Heart left ventricle (tissue), 13 donors: ENCODE results near the gene NFATC2.

ENCODE experiments used
- CTCF ChIP-seq, 12 donors: fragments of 200-600 bp; sonication (generic) in 4 of 12; IDR thresholded peaks; one replicate each; pipeline versions ENCODE4 v1.5.0 to v1.8.0; 2018 to 2022; ENCODE audit warnings: antibody characterized with exemption in 12 of 12, mild to moderate bottlenecking in 5 of 12
- POLR2A ChIP-seq, 2 donors: fragments of 450-650 bp; IDR thresholded peaks; one replicate each; pipeline ENCODE4 v1.6.1; 2017; ENCODE audit warnings: antibody characterized with exemption in 2 of 2, mild to moderate bottlenecking in 2 of 2, moderate library complexity in 2 of 2
- donor health status: ischemic (EF 13 %, LVEDD 7.1; RV severe dilation, severe dysfunction).
- donor health status: DM: no; HTN: yes; CAD: no.
- donor health status: DM: no; HTN: no; CAD: no.
- donor health status: ischemic (EF 25% LVEDD 6.9; RV normal size, moderate dysfunction).
- donor health status: ischemic (EF 25% LVEDD 5.7; RV mildly dilated, moderate dysfunction).
- donor health status: ischemic (EF 35%, LVEDD 5.7; RV mildly dilated, moderate dysfunction).
- donor health status: nonischemic (EF 11% LVEDD 7.7; RV severe dilation, severe dysfunction).
- donor health status: DM: yes; HTN: yes; CAD: no.
- donor health status: PGD.
- donor health status: ischemic (EF 29% LVEDD 5.4; RV normal size, mild dysfunction).
- donor health status: nonischemic (EF 23%, LVEDD 6.1; RV moderate dilation, normal function).

- no peak for TF ChIP-seq CTCF (IDR thresholded peaks at IDR 0.05)
- TF ChIP-seq POLR2A (IDR thresholded peaks at IDR 0.05), result no peak
These were observed 121.7 kb downstream of the NFATC2 start for GRCh38 chr20:51420805-51421204.
